Activated naive CD4-positive, alpha-beta T cell treated with Interleukin-2 at 50 U/mL for 16 hours (primary cell): ENCODE data around the gene MLIP.
"Not testable (repeated sequence)": the region's sequence is repeated elsewhere in the genome, so short reads cannot be mapped to it uniquely, and the experiment has no call there.

ENCODE experiments used
- DNase-seq: peaks from one replicate; pipeline ENCODE4 v3.0.0-alpha.2; 2020

Gene MLIP

DNA sequence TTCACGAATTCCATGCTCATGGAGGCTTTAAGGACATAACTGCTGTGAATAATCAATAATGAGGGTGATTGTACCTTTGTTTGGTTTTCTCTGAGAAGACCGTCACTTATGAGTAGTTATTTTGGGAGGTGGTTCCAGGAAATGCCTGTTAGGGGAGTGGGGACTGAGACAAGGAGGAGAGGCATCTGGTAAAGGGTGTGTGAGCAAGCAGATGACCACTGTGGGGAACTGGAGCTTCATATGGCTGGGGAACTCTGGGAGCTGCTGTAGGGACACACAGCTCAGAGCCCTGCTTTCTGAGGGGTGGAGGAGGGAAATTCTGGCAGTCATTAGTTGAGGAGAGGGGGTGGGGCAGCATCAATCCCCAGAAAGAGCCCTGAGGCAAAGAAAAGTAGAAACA is 125.7 kb downstream of the MLIP start:
- DNase-seq, result no peak

DNA sequence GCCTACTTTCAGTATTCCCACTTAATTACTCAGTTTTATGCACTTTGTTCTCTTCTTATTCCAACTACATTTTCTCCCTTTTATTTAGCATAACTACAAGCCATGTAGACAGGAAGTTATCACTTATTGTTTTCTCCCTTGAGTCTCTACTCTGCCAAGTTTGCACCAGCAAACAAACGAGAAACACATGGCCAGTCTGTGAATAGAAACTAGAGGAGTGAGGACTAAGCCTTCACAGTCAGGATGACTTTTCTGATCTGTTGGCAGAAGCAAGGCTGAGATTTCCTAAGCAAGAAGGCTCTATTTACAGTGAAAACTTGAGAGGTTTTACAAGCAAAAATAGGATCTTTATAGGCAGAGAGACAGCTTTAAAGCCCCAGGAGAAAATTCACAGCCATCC is 127.2 kb downstream of the MLIP start:
- DNase-seq, result no peak

GRCh38 chr6:54243699-54244098 is 132.5 kb downstream of the MLIP start:
- no peak for DNase-seq

GRCh38 chr6:54244430-54244829 is 133.2 kb downstream of the MLIP start:
- DNase-seq, result no peak

DNA sequence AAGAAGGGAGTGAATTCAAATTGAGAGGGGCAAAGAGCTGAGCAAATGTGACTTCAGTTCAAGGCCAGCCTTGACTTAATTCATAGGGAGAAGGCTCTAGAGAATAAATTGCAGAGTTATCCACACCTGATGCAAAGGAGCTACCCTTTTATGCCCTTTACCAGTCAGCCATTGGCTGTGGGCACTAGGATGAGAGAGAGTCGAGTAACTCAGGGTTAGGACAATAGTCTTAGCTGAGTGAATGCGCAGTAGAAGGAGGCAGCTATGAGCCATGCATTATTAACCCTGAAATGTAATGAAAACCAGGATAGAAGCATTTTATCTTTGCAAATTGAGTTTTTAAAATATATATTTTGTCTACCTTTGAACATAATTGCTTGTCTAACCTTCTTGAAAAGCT is 134.0 kb downstream of the MLIP start:
- no peak for DNase-seq

DNA sequence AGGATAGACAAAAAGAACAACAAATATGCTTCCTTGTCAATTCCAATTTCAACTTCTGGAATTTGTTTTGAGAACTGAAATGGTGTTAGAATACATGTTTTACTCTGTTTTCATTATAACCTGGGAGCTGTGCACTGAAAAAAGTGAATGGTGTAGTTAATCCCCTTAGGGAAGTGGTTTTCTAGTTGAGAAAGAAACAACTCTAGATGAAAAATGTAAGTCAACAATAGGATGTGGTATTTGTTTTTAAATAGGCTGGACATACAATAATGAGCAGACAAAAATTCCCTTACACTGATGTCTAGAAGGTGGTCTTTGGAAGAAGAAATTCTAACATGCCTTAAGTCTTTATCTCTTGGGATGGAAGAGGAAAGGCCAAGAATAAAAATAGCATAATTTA is 137.1 kb downstream of the MLIP start:
- DNase-seq, result no peak

DNA sequence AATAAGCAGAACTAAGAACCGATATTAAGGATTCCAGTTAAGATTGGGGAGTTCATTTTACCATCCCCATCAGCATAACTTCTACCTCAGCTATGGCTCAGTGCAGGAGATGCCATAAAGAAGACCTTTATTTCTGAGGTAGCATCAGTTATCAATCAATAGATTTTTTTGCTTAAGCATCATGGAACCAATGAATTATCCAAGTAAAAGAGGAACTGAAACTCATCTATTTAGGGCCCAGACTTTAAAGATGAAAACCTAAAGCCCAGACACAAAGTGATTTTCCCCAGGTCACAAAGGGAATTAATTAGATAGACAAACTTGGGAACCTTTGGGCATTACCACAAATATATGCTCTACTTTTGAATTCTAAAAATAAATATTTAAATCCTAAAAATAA is 137.8 kb downstream of the MLIP start:
- no peak for DNase-seq

DNA sequence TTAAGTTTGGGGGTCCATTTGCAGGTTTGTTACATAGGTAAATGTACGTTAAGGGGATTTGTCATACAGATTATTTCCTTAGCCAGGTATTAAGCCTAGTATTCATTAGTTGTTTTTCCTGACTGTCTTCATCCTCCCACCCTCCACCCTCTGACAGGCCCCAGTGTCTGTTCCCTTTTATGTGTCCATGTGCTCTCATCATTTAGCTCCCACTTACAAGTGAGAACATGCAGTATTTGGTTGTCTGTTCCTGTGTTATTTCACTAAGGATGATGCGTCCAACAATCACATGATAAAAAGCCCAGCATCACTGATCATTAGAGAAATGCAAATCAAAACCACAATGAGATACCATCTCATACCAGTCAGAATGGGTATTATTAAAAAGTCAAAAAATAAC is 138.6 kb downstream of the MLIP start:
- not testable (repeated sequence) for DNase-seq

DNA sequence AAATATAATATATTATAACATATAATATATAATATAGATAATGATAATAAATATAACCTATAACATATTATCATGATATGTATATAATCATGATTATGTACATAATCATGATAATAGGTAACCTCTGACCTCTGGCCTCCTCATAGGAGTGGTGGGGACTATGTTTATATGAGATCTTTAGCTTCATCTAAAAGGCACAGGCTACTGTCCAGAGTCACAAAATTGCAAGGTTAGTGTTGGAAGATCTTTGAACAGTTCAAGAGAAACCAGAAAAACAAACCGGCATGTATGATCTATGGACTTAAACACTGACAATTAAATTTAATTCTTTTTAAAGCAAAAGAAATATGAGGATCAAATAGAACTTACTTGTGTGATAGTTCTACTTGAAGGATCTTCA is 141.3 kb downstream of the MLIP start:
- no peak for DNase-seq

DNA sequence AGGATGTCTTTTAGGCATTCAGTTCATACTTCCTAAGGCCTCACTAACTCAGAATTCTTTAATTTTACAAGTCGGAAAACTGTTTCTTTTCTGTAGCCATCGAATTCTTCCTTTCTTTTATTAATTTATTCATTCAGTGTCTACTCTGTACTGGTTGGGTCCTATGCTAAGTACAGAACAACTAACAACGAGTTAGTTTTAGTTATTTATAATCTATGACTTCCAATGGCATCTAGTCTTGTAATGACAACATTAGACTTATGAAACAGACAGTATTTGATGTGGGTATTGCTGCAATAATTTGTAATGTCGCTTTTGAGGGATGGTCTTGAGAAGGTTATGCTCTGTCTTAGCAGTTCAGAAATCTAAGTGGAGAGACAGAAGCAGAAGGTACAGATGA is 141.7 kb downstream of the MLIP start:
- no peak for DNase-seq

DNA sequence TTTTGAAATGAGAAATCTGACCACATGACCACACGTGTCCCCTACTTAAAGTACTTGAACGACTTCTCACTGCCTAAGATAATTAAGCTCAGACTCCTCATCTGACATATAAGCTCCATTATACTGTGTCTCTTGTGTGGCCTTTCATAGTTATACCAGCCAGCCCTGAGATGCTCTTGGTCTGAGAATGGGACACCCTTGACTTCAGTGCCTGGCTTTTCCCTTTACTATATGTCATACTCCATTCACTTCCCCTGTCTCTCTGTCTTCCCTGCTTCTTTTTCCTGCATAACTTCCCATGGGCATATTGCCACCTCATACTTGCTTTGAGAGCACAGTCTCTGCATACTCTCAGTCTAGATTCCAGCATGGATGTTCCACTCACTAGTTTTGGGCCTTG is 143.6 kb downstream of the MLIP start:
- no peak for DNase-seq

- DNase-seq, result no peak
Measured at GRCh38 chr6:54255886-54256285, 144.6 kb downstream of the MLIP start.

DNA sequence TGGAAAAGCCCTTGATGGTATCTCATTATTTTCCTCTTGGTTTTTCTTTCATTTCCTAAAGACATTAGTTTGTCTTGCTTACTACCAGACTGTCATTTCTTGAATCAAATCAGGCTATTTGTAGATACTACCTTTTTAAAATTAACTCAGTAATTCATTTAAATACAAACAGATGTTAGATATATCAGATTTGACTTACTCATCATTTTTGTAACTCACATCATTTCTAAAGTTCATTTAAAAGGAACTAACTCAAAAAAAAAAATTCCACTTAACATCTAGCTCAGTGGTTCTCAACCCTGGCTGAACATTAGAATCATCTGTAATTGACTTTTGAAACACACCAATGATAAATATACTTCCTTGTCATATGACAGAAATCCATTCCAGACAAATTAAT is 148.8 kb downstream of the MLIP start:
- DNase-seq, result no peak

GRCh38 chr6:54262499-54262898 is 151.3 kb downstream of the MLIP start:
- DNase-seq, result no peak

GRCh38 chr6:54262971-54263370 is 151.7 kb downstream of the MLIP start:
- no peak for DNase-seq

GRCh38 chr6:54264581-54265272 is 153.5 kb downstream of the MLIP start:
- DNase-seq, result no peak

GRCh38 chr6:54266400-54266923 is 155.2 kb downstream of the MLIP start:
- DNase-seq, result no peak

DNA sequence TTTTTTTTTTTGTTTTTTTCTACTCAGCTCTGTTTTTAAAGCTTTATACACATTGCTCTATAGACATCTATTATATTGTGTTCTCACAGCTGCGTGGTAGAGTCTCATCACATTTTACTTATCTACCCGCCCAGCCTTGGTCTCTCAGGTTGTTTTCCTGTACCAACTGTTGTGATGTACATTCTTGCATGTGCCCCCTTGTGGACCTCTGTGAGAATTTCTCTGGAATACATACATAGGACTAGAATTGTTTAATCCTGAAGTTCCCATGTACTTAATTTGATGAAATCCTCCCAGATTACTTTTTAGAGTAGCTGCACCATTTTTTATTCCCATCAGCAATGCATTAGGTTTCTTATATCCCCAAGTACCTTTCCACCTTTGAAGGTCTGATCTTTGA is 156.6 kb downstream of the MLIP start:
- DNase-seq, result no peak

GRCh38 chr6:54273214-54273820 is 162.1 kb downstream of the MLIP start:
- DNase-seq, result no peak

DNA sequence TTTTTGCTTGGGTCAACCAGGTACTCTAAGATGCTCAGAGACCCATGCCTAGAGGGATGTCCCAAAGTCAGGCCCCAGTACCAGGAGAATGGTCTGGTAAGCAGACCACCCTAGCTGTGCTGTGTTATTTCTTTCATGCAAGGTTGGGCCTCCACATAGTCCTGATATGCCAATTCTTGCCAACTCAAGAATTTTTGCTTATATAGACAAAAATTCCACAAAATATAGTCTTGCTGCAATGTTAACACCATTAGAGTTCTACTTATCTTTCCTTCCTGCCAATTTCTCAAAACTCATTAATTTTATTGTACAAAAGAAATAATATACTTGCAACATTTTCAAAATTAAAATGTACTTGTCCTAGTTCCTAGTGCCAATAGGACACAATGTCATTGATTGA is 163.1 kb downstream of the MLIP start:
- DNase-seq, result no peak

- DNase-seq, result no peak
Measured at GRCh38 chr6:54282186-54282585, 170.9 kb downstream of the MLIP start.

GRCh38 chr6:54284161-54284860 is 173.1 kb downstream of the MLIP start:
- DNase-seq, result no peak

DNA sequence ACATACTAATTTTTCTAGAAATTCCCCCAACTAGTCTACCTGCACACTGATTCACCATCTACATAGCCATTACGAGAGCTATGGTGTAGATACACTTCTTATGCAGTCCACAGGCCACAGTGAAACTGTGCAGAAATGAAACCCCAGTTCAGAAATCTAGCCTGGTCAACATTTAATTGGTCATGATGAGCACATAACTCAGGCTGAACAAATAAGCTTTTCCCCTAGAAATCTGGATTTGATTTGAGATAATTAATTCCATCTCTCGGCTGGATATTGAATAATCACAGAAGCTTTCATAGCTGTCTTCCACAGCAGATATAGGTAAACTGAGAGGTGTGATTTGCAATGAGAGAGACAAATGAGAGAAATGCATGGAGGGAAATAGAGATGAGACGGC is 174.4 kb downstream of the MLIP start:
- DNase-seq, result no peak

GRCh38 chr6:54286141-54286540 is 174.9 kb downstream of the MLIP start:
- no peak for DNase-seq
